Esophagus muscularis mucosa (tissue), 4 donors: Measurements from ENCODE around the gene BPTF. TPM values are rescaled to one million over a fixed set of nuclear protein-coding genes. Genes with fewer than 3 reads are reported as not detected.

Experiments used
- DNase-seq: peaks from one replicate; pipeline ENCODE4 v3.0.0-alpha.2; 2017; ENCODE audit errors: extremely low spot score
- H3K27ac ChIP-seq, 4 donors: fragments of 200-600 bp; sonication (generic); replicated peaks in 1 of 4; 1 replicate in 3 of 4; 2 replicates in 1 of 4; pipeline ENCODE4 v1.5.1; 2016 to 2019; ENCODE audit warnings: mild to moderate bottlenecking in 1 of 4
- H3K27me3 ChIP-seq, 4 donors: fragments of 200-600 bp; sonication (generic); one replicate each; pipeline versions ENCODE4 v1.5.1 to v1.6.0; 2016 to 2019
- H3K36me3 ChIP-seq, 4 donors: fragments of 200-600 bp; sonication (generic); one replicate each; pipeline ENCODE4 v1.5.1; 2016 to 2019
- H3K4me1 ChIP-seq, 4 donors: fragments of 200-600 bp; sonication (generic); one replicate each; pipeline ENCODE4 v1.5.1; 2016 to 2019
- H3K4me3 ChIP-seq, 4 donors: fragments of 200-600 bp; sonication (generic); 1 replicate in 2 of 4; 2 replicates in 2 of 4; pipeline ENCODE4 v1.5.1; 2016 to 2019; ENCODE audit warnings: mild to moderate bottlenecking in 4 of 4, moderate library complexity in 1 of 4
- H3K9me3 ChIP-seq, 4 donors: fragments of 200-600 bp; sonication (generic); 1 replicate in 3 of 4; 2 replicates in 1 of 4; pipeline ENCODE4 v1.5.1; 2016 to 2019
- CTCF ChIP-seq, 3 experiments: fragments of 200-600 bp in 2 of 3; fragments of 450-650 bp in 1 of 3; sonication (generic) in 2 of 3; IDR thresholded peaks; one replicate each; pipeline ENCODE4 v1.5.1; 2017 to 2019; ENCODE audit warnings: antibody characterized with exemption in 3 of 3, mild to moderate bottlenecking in 2 of 3, moderate library complexity in 1 of 3
- EP300 ChIP-seq: sonication (generic); formaldehyde crosslinking; IDR thresholded peaks from one replicate; pipeline ENCODE4 v1.6.1; 2017; ENCODE audit warnings: antibody characterized with exemption
- POLR2A ChIP-seq: fragments of 450-650 bp; IDR thresholded peaks from one replicate; pipeline ENCODE4 v1.6.1; 2017; ENCODE audit warnings: antibody characterized with exemption, moderate library complexity, mild to moderate bottlenecking, low read depth
- POLR2AphosphoS5 ChIP-seq, 2 donors: sonication (generic); formaldehyde crosslinking; IDR thresholded peaks; one replicate each; pipeline ENCODE4 v1.6.1; 2017; ENCODE audit warnings: antibody characterized with exemption in 2 of 2
- WGBS: methylation state at CpG from one replicate; pipeline ENCODE4 v1.1.5; 2018; 5-methylcytosine and 5-hydroxymethylcytosine counted together
- intact Hi-C: fragments of 100-400 bp; cut with DNase I; formaldehyde crosslinking; loops from one replicate; pipeline ENCODE4 v1.15.1; 2023
- total RNA-seq, 4 donors: library from RNA; depleted of rRNA; stranded (reverse); fragments of >200 nt; gene quantifications; one replicate each; pipeline versions ENCODE4 v1.1.0 to v1.2.1, GENCODE V29; 2016

BPTF gene
- total RNA-seq, 4 donors from 2014 or later: 60.3 to 77.7 (median 74.2) TPM

- Histone ChIP-seq H3K4me3 (no peak overlapping the region), H3K27ac (no peak overlapping the region), H3K36me3 (no peaks in the 10 kb centered on the region), H3K4me1 (peaks cover 6 to 25% (median 20%) of the 10 kb centered on the region in 4 donors), H3K27me3 (no peaks in the 10 kb centered on the region), H3K9me3 (no peaks in the 10 kb centered on the region)
- 98% methylated on average over 3 of the region's 3 CpGs for WGBS
- DNase-seq: no peak
- intact Hi-C loops: loop anchor here (5.0 to 10.0 kb wide), 2 partner anchors 37 to 1325 kb away; partner anchors contain the start of gene ABCA5
- TF ChIP-seq POLR2A: no peak
- TF ChIP-seq POLR2AphosphoS5 (IDR thresholded peaks at IDR 0.05): no peak
- TF ChIP-seq CTCF (IDR thresholded peaks at IDR 0.05): no peak
- no peak for TF ChIP-seq EP300
Measured at GRCh38 chr17:67999291-67999911, 174.1 kb downstream of the BPTF start.

DNA sequence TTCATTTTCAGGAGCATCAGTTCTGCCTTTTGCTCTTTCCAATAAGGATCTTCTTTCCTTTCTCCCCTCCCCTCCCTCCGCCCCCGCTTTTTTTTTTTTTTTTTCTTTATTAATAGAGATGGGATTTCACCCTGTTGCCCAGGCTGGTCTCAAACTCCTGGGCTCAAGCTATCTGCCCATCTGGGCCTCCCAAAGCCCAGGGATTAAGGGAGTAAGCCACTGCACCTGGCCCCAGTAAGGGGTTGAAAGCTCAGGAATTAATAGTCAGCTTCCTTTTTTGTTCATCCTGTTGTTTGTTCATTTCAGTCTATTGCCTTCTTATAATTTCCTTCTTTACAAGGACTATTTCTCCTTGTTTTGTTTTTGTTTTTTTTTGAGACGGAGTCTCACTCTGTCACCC is 178.9 kb downstream of the BPTF start:
- no peak for TF ChIP-seq CTCF (IDR thresholded peaks at IDR 0.05)
- TF ChIP-seq POLR2AphosphoS5 (IDR thresholded peaks at IDR 0.05): no peak
- TF ChIP-seq POLR2A: no peak
- TF ChIP-seq EP300: no peak
- H3K9me3 ChIP-seq: no peaks in the 10 kb centered on the region
- H3K4me1 ChIP-seq: no peaks in the 10 kb centered on the region
- H3K27ac ChIP-seq: no peak overlapping the region
- H3K36me3 ChIP-seq: no peaks in the 10 kb centered on the region
- 92% methylated on average over 3 of the region's 3 CpGs for WGBS
- no peak overlapping the region for H3K4me3 ChIP-seq
- DNase-seq: no peak
- intact Hi-C loops: no loop called here
- no peaks in the 10 kb centered on the region for H3K27me3 ChIP-seq

GRCh38 chr17:68006797-68007196 is 181.5 kb downstream of the BPTF start:
- H3K4me3 ChIP-seq: no peak overlapping the region
- WGBS: 74% methylated on average over 6 of the region's 6 CpGs
- intact Hi-C loops: no loop called here
- TF ChIP-seq CTCF (IDR thresholded peaks at IDR 0.05): no peak
- no peak for TF ChIP-seq POLR2AphosphoS5 (IDR thresholded peaks at IDR 0.05)
- TF ChIP-seq POLR2A: no peak
- TF ChIP-seq EP300: no peak
- DNase-seq: no peak
- no peaks in the 10 kb centered on the region for H3K27me3 ChIP-seq
- H3K9me3 ChIP-seq: no peaks in the 10 kb centered on the region
- H3K36me3 ChIP-seq: no peaks in the 10 kb centered on the region
- no peak overlapping the region for H3K27ac ChIP-seq
- no peaks in the 10 kb centered on the region for H3K4me1 ChIP-seq

DNA sequence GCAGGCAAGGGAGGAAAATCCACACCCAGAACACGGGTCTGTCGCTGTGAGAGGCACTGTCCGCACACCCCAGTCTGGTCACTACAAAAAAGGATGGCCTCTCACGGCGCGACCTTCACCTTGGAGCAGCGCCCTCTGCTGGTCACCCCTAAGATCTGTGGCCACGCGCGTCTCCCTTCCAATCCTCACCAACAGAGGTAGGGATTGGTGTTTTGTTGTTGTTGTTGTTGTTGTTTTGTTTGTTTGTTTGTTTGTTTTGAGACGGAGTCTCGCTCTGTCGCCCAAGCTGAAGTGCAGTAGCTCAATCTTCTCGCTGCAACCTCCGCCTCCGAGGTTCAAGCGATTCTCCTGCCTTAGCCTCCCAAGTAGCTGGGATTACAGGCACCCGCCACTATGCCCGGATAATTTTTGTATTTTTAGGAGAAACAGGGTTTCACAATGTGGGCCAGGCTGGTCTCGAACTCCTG is 185.9 kb downstream of the BPTF start:
- H3K36me3 ChIP-seq: no peaks in the 10 kb centered on the region
- H3K9me3 ChIP-seq: no peaks in the 10 kb centered on the region
- TF ChIP-seq CTCF (IDR thresholded peaks at IDR 0.05): peak; percentile 50 to 62 (median 58)
- no peak for TF ChIP-seq POLR2A
- TF ChIP-seq EP300: no peak
- TF ChIP-seq POLR2AphosphoS5 (IDR thresholded peaks at IDR 0.05): no peak
- WGBS: 52% methylated on average over 19 of the region's 20 CpGs
- H3K27me3 ChIP-seq: no peaks in the 10 kb centered on the region
- no peak for DNase-seq
- intact Hi-C loops: no loop called here
- no peak overlapping the region for H3K4me3 ChIP-seq
- H3K4me1 ChIP-seq: no peaks in the 10 kb centered on the region
- no peak overlapping the region for H3K27ac ChIP-seq

DNA sequence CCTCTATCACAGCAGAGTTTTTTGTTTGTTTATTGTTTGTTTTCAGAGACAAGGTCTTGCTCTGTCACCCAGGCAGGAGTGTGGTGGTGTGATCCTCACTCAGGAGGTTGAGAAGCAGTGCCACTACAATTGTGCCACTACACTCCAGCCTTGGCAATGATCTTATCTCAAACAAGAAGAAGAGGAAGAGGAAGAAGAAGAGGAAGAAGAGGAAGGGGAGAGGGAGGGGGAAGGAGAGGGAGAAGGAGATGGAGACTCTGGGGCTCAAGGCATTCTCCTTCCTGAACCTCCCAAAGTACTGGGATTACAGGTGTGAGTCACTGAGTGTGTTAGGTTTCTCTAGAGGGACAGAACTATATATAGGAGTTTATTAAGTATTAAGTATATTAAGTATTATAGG is 188.1 kb downstream of the BPTF start:
- Histone ChIP-seq H3K9me3 (no peaks in the 10 kb centered on the region), H3K27ac (no peak overlapping the region), H3K27me3 (no peaks in the 10 kb centered on the region), H3K36me3 (no peaks in the 10 kb centered on the region), H3K4me1 (no peaks in the 10 kb centered on the region), H3K4me3 (no peak overlapping the region)
- TF ChIP-seq POLR2A (no peak), EP300 (no peak)
- no peak for DNase-seq
- intact Hi-C loops: no loop called here
